ENCODE results near the gene TMEM87B.
A peak's percentile ranks its signal among the peaks of the same experiment; 100 is the strongest.
"Not testable (repeated sequence)": the region's sequence is repeated elsewhere in the genome, so short reads cannot be mapped to it uniquely, and the experiment has no call there.

TMEM87B gene

DNA sequence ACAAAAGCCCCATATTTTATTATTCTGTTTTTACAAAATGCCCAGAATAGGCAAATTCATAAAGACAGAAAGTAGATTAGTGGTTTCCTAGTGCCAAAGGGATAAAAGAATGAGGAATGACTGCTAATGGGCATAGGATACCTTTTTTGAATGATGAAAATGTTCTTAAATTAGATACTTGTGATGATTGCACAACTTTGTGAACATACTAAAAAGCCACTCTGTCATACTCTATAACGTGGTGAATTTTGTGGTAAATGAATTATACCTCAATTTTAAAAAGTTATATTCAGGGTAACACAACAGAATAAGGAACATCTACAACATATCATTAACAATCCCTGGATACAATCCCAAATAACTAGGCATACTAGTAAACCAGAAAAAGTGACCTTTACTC lies 74.0 kb downstream of the TMEM87B start:
- Histone ChIP-seq H3K9ac (ENCODE audit: low read depth, low read length) (no peak overlapping the region), H3K27me3 (ENCODE audit: control insufficient read depth, insufficient read depth, low read length) (no peaks in the 10 kb centered on the region), H3K27ac (ENCODE audit: low read depth, low read length) (no peak overlapping the region), H3K4me1 (ENCODE audit: control insufficient read depth, insufficient read depth, low read length) (no peaks in the 10 kb centered on the region), H3K4me3 (ENCODE audit: low read depth, low read length) (no peak overlapping the region), H3K36me3 (ENCODE audit: control insufficient read depth, insufficient read depth, low read length) (no peaks in the 10 kb centered on the region), H3K9me3 (ENCODE audit: control insufficient read depth, insufficient read depth, low read length) (peaks cover 4% of the 10 kb centered on the region; the same call in 1 of the 2 replicates)

- Histone ChIP-seq H3K36me3 (ENCODE audit: control insufficient read depth, insufficient read depth, low read length) (no peaks in the 10 kb centered on the region), H3K27me3 (ENCODE audit: control insufficient read depth, insufficient read depth, low read length) (peaks cover 28% of the 10 kb centered on the region), H3K9ac (ENCODE audit: low read depth, low read length) (no peak overlapping the region), H3K27ac (ENCODE audit: low read depth, low read length) (no peak overlapping the region), H3K4me3 (ENCODE audit: low read depth, low read length) (no peak overlapping the region), H3K9me3 (ENCODE audit: control insufficient read depth, insufficient read depth, low read length) (peaks cover 4% of the 10 kb centered on the region; the same call in 1 of the 2 replicates), H3K4me1 (ENCODE audit: control insufficient read depth, insufficient read depth, low read length) (no peaks in the 10 kb centered on the region)
Observed at GRCh38 chr2:112133344-112133743, 78.3 kb downstream of the TMEM87B start.

DNA sequence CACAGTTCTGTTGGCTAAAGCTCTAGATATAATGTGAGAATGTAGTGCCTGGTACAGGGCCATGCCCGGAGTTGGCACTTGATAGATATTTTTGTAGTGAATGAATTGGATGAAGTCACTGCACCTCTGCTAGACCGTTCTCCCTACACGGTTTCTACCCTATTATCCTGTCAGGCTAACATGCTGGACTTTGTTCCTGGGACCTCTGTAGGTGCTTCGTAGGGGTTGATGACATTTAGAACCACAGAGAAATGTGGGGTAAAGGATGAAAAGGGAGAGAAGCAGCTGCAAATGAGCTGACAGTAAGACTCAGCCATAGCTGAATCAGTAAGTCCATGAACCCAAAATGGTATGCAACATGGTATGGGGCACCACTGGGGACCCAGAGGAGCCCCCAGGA lies 79.1 kb downstream of the TMEM87B start:
- Histone ChIP-seq H3K4me1 (ENCODE audit: control insufficient read depth, insufficient read depth, low read length) (no peaks in the 10 kb centered on the region), H3K27ac (ENCODE audit: low read depth, low read length) (no peak overlapping the region), H3K9ac (ENCODE audit: low read depth, low read length) (no peak overlapping the region), H3K4me3 (ENCODE audit: low read depth, low read length) (no peak overlapping the region), H3K9me3 (ENCODE audit: control insufficient read depth, insufficient read depth, low read length) (0 out of 2 replicates have a peak, but pooled peaks cover 1% of the 10 kb centered on the region), H3K27me3 (ENCODE audit: control insufficient read depth, insufficient read depth, low read length) (peaks cover 36% of the 10 kb centered on the region), H3K36me3 (ENCODE audit: control insufficient read depth, insufficient read depth, low read length) (no peaks in the 10 kb centered on the region)

DNA sequence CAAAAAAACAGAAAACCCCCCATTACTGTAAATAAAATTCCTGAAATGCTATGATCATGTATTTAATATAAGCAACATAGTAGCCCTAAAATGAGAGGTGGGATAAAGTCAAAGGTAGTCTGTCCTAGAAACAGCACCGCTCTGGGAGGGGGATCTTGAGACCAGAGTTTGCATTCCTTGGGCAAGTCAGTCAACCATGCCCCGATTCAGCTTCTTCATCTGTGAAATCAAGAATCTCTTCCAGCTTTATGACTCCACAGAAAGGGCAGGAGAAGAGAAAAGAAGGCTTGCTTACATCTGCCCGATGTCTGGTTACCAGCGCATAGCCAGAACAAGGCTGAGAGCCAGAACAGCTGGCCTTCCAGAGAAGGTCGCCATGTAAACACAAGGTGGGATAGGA lies 81.0 kb downstream of the TMEM87B start:
- Histone ChIP-seq H3K27ac (ENCODE audit: low read depth, low read length) (no peak overlapping the region), H3K9me3 (ENCODE audit: control insufficient read depth, insufficient read depth, low read length) (no peaks in the 10 kb centered on the region), H3K36me3 (ENCODE audit: control insufficient read depth, insufficient read depth, low read length) (no peaks in the 10 kb centered on the region), H3K9ac (ENCODE audit: low read depth, low read length) (no peak overlapping the region), H3K4me1 (ENCODE audit: control insufficient read depth, insufficient read depth, low read length) (no peaks in the 10 kb centered on the region), H3K27me3 (ENCODE audit: control insufficient read depth, insufficient read depth, low read length) (peaks cover 50% of the 10 kb centered on the region), H3K4me3 (ENCODE audit: low read depth, low read length) (no peak overlapping the region)

DNA sequence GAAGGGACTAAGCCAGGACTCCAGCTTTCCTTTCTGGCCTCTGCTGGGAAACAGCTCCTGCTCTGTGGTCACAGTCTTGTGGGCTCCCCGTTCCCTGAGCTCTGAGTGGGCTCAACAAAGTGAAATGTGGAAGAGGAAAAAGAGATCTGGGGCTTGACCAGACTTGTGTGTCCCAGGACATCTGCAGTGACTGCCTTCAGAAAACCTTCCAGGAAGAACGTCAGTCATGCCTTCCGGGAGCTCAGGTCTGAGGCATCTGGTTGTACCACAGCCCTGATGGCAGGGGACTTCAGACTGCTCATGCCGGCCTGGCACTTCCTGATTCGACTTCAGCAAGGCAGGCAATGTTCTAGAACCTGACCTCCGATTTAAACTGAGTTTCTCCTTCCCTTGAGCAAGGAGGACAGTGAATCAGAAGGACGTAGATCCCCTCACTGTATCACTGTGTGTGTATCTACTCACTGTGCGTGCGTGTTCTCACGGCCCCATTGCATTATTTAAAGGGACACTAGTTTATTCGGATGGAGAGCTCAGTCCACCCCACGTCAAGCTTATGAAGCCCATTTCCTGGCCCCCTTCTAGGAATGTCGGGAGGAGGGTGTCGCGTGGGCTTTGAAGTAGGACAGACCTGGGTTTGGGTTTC lies 82.6 kb downstream of the TMEM87B start:
- peak overlapping the region; percentile 56 for H3K4me3 ChIP-seq (ENCODE audit: low read depth, low read length)
- H3K27me3 ChIP-seq (ENCODE audit: control insufficient read depth, insufficient read depth, low read length), result peaks cover 65% of the 10 kb centered on the region
- H3K9ac ChIP-seq (ENCODE audit: low read depth, low read length), result no peak overlapping the region
- H3K27ac ChIP-seq (ENCODE audit: low read depth, low read length), result no peak overlapping the region
- no peaks in the 10 kb centered on the region for H3K4me1 ChIP-seq (ENCODE audit: control insufficient read depth, insufficient read depth, low read length)
- no peaks in the 10 kb centered on the region for H3K36me3 ChIP-seq (ENCODE audit: control insufficient read depth, insufficient read depth, low read length)
- H3K9me3 ChIP-seq (ENCODE audit: control insufficient read depth, insufficient read depth, low read length), result no peaks in the 10 kb centered on the region

- H3K27ac ChIP-seq (ENCODE audit: low read depth, low read length), result no peak within 1 kb of the TSS
- peaks cover 65% of the 10 kb centered on the region for H3K27me3 ChIP-seq (ENCODE audit: control insufficient read depth, insufficient read depth, low read length)
- no peaks in the 10 kb centered on the region for H3K4me1 ChIP-seq (ENCODE audit: control insufficient read depth, insufficient read depth, low read length)
- H3K36me3 ChIP-seq (ENCODE audit: control insufficient read depth, insufficient read depth, low read length), result no peaks in the 10 kb centered on the region
- no peaks in the 10 kb centered on the region for H3K9me3 ChIP-seq (ENCODE audit: control insufficient read depth, insufficient read depth, low read length)
- H3K9ac ChIP-seq (ENCODE audit: low read depth, low read length), result no peak within 1 kb of the TSS
- peak within 1 kb of the TSS; percentile 56 for H3K4me3 ChIP-seq (ENCODE audit: low read depth, low read length)
Observed at GRCh38 chr2:112138159-112139032, 83.3 kb downstream of the TMEM87B start, which contains the start of gene FBLN7. Gene FBLN7, plus strand, starts transcription at chr2:112138385. Its CDS starts 271 bp downstream, at chr2:112138656.

DNA sequence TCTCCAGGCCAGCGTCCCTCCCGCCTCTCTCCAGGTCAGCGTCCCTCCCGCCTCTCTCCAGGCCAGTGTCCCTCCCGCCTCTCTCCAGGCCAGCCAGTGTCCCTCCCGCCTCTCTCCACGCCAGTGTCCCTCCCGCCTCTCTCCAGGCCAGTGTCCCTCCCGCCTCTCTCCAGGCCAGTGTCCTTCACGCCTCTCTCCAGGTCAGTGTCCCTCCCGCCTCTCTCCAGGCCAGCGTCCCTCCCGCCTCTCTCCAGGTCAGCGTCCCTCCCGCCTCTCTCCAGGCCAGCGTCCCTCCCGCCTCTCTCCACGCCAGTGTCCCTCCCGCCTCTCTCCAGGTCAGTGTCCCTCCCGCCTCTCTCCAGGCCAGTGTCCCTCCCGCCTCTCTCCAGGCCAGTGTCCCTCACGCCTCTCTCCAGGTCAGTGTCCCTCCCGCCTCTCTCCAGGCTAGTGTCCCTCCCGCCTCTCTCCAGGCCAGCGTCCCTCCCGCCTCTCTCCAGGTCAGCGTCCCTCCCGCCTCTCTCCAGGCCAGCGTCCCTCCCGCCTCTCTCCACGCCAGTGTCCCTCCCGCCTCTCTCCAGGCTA lies 84.1 kb downstream of the TMEM87B start:
- Histone ChIP-seq H3K4me3 (ENCODE audit: low read depth, low read length) (peak overlapping the region; percentile 56; the same call in 1 of the 2 replicates), H3K27me3 (ENCODE audit: control insufficient read depth, insufficient read depth, low read length) (peaks cover 65% of the 10 kb centered on the region)
- not testable (repeated sequence) for H3K36me3 ChIP-seq (ENCODE audit: control insufficient read depth, insufficient read depth, low read length); H3K9ac ChIP-seq (ENCODE audit: low read depth, low read length); H3K4me1 ChIP-seq (ENCODE audit: control insufficient read depth, insufficient read depth, low read length); H3K27ac ChIP-seq (ENCODE audit: low read depth, low read length); H3K9me3 ChIP-seq (ENCODE audit: control insufficient read depth, insufficient read depth, low read length)

- H3K9me3 ChIP-seq (ENCODE audit: control insufficient read depth, insufficient read depth, low read length); H3K27ac ChIP-seq (ENCODE audit: low read depth, low read length); H3K9ac ChIP-seq (ENCODE audit: low read depth, low read length); H3K4me1 ChIP-seq (ENCODE audit: control insufficient read depth, insufficient read depth, low read length); H3K36me3 ChIP-seq (ENCODE audit: control insufficient read depth, insufficient read depth, low read length): not testable (repeated sequence)
- Histone ChIP-seq H3K4me3 (ENCODE audit: low read depth, low read length) (peak overlapping the region; percentile 55; the same call in 1 of the 2 replicates), H3K27me3 (ENCODE audit: control insufficient read depth, insufficient read depth, low read length) (peaks cover 65% of the 10 kb centered on the region)
Observed at GRCh38 chr2:112139661-112140204, 84.7 kb downstream of the TMEM87B start.

- H3K27me3 ChIP-seq (ENCODE audit: control insufficient read depth, insufficient read depth, low read length), result peaks cover 65% of the 10 kb centered on the region
- H3K27ac ChIP-seq (ENCODE audit: low read depth, low read length), result no peak overlapping the region
- peak overlapping the region; percentile 55 for H3K4me3 ChIP-seq (ENCODE audit: low read depth, low read length)
Observed at GRCh38 chr2:112140205-112140802, 85.2 kb downstream of the TMEM87B start.

GRCh38 chr2:112140899-112141625 lies 86.0 kb downstream of the TMEM87B start:
- H3K27me3 ChIP-seq (ENCODE audit: control insufficient read depth, insufficient read depth, low read length), result peaks cover 60% of the 10 kb centered on the region

More at GRCh38 chr2:112140205-112140802, 85.2 kb downstream of the TMEM87B start:
- H3K4me1 ChIP-seq (ENCODE audit: control insufficient read depth, insufficient read depth, low read length), result no peaks in the 10 kb centered on the region
- no peaks in the 10 kb centered on the region for H3K9me3 ChIP-seq (ENCODE audit: control insufficient read depth, insufficient read depth, low read length)
- H3K9ac ChIP-seq (ENCODE audit: low read depth, low read length), result no peak overlapping the region
- H3K36me3 ChIP-seq (ENCODE audit: control insufficient read depth, insufficient read depth, low read length), result no peaks in the 10 kb centered on the region

More at GRCh38 chr2:112140899-112141625, 86.0 kb downstream of the TMEM87B start:
- no peaks in the 10 kb centered on the region for H3K4me1 ChIP-seq (ENCODE audit: control insufficient read depth, insufficient read depth, low read length)
- no peak overlapping the region for H3K27ac ChIP-seq (ENCODE audit: low read depth, low read length)
- H3K9me3 ChIP-seq (ENCODE audit: control insufficient read depth, insufficient read depth, low read length), result no peaks in the 10 kb centered on the region
- H3K4me3 ChIP-seq (ENCODE audit: low read depth, low read length), result peak overlapping the region; percentile 55
- no peak overlapping the region for H3K9ac ChIP-seq (ENCODE audit: low read depth, low read length)
- no peaks in the 10 kb centered on the region for H3K36me3 ChIP-seq (ENCODE audit: control insufficient read depth, insufficient read depth, low read length)

Data from HUES48 (cell line).